Measurements from ENCODE around the gene GAMT. TPM values are rescaled to one million over a fixed set of nuclear protein-coding genes. Genes with fewer than 3 reads are reported as not detected.

Gene GAMT
- total RNA-seq, 1 donor from 2014 or later: 48.1 TPM

DNA sequence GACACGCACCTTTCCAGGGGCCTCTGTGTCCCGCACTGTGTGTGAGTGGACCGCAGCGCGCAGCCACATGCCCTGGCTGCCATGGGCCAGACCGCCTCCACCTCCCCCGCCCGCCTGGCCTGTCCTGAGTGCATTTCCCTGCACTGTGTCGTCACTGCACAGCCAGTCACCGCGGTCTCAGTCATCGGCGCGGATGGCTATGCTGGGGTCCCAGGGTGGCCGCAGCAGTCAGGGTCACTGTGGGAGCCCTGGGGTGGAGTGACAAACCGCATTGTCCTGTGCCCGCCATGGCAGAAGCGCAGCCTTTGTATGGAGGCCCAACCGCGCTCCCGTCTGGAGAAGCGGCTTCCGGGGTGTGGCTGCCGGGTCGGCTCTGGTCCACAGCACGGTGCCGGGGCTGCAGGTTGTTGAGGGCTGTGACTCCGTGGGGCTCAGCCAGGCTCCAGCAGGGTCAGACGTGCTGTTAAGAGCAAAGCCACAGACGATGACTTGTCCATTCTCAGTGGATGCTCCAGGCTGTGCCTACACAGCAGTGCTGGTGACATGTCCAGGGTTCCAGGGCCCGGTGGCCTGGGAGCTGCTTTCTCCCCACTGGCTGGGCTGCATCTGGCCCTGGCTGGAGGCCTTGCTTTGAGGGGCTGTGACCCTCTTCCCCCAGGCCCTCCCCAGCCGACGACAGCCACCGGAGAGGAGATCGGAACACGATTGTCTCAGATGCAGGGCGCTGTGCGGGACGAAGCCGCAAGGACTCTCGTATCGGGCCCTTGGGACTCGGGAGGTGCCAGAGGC, 24.0 kb downstream of the GAMT start:
- intact Hi-C loops (cut with DNase I): no loop called here
- ATAC-seq (no peak), DNase-seq (ENCODE audit: low spot score) (no peak)

DNA sequence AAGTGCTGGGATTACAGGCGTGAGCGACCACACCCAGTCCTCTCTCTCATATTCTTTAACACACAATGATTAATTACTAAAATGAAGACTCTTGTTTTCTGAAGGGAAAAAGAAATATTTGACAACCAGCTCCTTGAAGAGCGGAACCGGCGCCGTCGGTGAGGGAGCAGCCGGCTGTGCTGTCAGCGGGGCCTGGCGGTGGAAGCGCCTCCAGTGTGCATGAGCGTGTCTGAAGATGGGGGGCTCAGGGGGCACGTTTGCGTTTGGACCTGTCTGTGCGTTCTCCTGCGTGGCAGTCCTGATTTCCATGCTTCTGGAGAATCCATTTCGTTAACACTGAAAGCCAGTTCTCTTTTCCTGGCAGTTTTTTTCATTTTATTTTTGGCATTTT, 24.9 kb downstream of the GAMT start:
- no peak for DNase-seq (ENCODE audit: low spot score)
- intact Hi-C loops (cut with DNase I): no loop called here
- ATAC-seq: no peak

DNA sequence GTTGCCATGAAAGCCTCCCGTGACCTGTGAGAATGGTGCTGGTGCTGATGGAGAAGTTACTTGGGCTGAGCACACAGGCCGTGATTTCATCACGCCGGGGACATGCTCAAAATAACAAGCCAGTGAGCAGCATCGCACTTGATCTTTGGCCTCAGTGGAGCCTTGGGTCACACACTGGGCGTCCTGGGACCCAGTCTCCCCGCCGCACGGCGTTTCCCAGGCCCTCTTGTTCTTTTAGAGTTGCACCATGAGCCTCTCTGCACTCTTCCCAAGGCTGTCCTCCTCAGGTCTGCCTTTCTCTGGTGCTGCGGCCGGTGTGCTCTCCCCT, 27.1 kb downstream of the GAMT start:
- DNase-seq (ENCODE audit: low spot score): no peak

DNA sequence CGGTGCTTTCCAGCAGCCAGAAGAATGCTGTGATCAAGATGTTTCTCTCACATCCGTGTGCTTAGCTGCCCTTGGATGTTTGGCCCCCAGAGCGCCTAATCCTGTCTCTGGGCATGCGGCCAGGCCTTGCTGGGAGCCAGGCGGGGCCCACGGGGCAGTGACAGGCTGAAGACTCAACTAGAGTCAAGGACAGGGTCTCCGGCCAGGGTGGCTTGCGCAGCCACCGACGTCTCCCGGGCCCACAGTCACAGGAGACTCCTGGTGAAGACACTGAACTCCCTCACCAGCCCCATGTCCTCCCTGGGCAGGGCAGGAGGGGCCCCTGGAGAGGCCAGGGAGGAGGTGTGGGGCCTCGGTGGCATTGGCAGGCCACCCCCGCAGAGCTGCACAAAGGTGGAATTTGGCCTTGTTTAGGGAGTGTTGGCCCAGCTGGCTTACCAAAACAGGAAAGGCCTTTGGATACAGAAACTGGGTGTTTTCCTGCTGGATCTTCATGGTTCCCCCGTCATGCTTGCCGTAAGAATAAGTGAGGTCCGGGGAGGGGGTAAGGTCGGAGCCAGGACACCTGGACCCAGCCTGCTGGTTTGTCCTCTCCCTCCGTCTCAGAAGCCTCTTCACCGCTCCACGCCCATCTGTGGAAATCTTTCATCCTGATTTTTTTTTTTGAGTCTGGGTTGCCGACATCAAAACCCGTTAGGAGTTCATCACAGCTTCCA, 27.6 kb downstream of the GAMT start:
- ATAC-seq (peak; percentile 20), DNase-seq (ENCODE audit: low spot score) (no peak)
- intact Hi-C loops (cut with DNase I): no loop called here

More for the DNA sequence above, 27.1 kb downstream of the GAMT start:
- intact Hi-C loops (cut with DNase I): no loop called here
- ATAC-seq: no peak

DNA sequence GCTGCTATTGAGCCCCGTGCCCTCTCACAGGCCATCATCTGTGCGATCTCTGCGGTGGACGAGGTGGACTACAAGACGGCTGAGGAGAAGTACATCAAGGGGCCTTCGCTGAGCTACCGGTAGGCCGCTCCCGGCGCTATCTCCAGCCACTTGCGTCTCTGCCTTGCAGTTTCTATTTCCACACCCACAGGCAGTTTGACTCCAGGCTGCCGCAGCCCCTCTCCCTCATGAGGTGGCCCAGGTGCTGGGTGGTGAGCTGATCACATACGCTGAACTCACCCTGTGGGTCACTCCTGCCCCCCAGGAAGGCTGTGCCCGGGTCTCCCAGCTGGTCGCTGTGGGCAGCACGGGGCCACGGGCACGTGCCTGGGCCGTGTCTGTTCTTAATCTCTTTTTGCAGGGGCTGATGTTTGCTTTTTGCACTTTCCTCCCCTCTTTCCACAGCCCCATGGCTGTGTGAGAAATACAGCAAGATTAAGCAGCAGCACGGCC, 28.3 kb downstream of the GAMT start:
- no peak for ATAC-seq
- DNase-seq (ENCODE audit: low spot score): no peak

DNA sequence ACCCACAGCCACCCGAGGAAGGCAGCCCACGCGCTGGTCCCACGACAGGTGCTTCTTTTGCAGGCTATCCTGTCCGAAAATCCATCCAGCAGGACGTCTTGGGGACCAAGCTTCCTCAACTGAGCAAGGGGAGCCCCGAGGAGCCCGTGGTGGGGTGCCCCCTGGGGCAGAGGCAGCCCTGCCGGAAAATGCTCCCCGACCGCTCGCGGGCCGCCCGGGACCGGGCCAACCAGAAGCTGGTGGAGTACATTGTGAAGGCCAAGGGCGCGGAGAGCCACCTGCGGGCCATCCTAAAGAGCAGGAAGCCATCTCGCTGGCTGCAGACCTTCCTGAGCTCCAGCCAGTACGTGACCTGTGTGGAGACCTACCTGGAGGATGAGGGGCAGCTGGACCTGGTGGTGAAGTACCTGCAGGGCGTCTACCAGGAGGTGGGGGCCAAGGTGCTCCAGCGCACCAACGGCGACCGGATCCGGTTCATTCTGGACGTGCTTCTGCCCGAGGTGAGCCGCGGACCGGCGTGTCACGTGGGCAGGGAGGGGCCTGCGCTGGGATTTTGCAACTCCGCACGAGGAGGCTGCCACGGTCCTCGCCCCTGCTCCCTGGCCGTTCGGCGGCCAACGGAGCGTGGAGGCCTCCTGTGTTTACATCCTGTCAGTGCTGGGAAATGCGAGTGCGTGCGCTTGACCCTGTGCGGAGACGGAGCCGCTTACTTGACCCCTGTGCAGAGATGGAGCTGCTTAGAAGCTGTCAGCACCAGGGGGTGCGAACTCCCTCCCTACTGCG, 30.6 kb downstream of the GAMT start:
- intact Hi-C loops (cut with DNase I): no loop called here
- ATAC-seq: no peak
- no peak for DNase-seq (ENCODE audit: low spot score)

More for the DNA sequence above, 28.3 kb downstream of the GAMT start:
- intact Hi-C loops (cut with DNase I): no loop called here

DNA sequence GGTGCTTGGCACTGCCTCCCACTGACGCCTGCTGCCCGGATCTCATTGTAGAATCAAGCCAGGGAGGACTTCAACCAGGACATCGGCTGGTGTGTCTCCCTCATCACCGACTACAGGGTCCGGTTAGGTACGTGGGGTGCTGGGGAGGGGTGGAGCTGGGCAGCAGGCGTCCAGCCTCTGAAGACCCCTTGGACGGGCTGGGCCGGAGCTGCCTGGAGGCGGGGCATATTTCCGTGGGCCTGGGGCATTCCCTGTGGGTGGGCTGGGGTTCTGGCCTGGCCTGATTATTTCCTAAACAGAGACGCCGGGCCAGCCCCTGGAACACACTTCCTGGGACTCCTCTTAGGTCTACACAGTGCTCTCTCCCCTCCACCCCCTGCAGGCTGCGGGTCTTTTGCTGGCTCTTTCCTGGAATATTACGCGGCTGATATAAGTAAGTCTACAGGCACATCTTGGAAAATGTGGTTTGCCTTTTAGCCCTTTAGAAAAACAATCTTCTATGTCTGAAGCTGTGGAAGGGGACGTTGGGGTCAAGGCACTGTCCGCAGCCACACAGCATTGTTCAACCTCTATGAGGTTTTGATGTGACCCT, 32.0 kb downstream of the GAMT start:
- intact Hi-C loops (cut with DNase I): no loop called here
- ATAC-seq: no peak
- DNase-seq (ENCODE audit: low spot score): no peak

DNA sequence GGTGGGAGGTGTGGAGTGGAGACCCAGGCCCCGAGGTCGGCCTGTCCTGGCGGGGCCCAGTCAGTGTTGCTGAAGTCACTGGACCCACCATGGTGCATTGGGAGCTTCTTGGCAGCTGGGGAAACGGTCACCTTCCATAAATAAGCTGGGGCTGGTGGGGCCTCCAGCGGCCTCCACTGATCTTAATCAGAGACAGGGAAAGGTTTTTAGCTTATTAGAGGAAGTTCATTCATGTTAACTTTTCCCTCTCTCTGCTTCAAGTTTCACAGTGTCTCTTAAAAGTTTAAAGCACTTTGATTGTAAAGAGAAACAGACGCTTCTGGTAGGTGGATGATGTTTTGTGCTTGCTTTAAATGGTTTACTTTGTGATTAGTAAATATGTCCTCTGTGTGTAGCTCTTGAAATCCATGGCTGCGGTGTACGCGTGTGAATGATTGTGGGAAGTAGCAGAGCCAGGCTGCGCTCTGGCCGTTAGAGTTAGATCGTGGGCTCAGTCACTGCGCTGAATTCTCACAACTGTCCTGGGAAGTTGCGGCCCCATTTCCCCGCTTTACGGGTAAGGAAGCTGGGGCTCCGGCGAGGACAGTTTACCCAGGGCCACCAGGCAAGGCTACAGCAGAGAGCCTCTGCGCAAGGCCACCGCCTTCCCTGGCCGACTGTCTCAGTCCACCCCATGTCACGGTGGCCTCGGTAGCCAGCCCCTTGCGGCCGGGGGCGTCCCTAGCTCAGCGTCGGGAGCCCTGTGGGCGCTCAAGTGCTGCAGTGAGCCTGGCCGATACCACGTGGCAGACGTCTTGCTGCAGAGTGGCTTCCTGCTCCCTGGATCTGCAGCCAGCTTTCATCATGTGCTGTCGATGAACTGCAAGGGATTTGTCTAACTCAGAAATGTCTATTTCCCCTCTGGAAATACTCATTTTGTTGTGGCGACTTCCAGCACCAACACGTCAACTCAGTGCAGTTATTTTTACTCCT, 34.2 kb downstream of the GAMT start:
- DNase-seq (ENCODE audit: low spot score) (no peak), ATAC-seq (no peak)
- intact Hi-C loops (cut with DNase I): no loop called here

DNA sequence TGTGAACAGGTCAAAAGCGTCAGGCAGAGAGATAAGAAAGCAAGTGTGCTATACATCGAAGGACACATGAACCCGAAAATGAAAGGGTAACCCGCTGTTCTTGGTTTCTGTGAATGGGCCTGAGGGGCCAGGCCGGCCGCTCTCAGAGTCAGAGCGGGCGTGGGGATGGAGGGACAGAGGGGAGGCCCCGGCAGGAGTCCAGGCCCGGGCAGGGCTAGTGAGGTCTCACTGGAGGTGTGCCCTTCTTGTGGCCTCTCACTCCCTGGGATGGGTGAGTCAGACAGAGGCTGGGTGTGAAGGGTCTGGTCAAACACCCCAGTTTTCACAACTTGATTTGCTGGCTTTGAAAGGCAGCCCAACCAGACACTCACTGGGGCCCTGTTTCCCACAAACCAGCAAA, 35.0 kb downstream of the GAMT start:
- intact Hi-C loops (cut with DNase I): no loop called here
- DNase-seq (ENCODE audit: low spot score) (no peak), ATAC-seq (no peak)

DNA sequence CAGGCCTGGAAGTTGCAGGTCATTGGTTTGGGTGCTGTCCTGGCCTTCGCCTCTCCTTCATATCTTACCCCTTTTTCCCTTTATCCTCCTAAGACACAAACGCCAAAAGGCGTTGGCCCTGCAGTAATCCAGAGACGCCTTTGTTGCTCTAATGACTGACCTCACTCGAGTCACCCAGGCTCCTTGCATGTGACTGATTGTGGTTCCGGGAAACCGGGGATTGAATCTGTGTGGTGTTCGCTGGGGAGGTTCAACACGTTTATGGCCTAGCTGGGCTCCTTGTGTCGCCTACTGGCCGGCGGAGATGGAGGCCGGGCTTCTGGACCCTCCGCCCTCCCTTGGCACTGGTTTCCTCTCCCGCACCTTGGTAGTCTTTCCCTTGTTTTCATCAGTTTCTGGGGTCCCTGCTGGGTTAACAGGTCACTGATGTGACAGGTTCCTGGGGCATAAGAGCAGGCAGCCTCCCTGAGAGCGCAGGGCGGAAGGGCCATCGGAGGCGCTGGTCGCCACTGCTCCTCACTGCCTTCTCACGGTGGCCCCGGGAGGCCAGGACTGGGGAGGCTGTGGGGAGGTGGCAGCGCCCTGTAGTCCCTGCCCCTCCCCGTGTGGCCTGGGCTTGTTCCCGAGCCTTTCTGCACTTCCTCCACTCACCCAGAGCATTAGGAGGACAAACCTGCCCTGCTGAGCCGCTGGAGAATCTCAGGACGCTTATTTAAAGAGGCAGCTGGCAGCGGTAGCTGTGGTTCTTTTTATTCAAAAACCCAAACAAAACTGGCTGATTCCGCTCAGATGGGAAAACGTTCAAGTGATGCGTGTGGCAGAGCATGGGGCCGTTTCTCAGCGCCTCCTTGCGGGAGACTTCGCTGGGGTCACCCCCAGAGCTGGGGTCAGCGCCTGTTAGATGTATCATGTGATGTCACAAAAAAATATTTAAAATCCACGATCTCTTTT, 35.7 kb downstream of the GAMT start:
- intact Hi-C loops (cut with DNase I): no loop called here
- no peak for DNase-seq (ENCODE audit: low spot score)
- ATAC-seq: no peak

DNA sequence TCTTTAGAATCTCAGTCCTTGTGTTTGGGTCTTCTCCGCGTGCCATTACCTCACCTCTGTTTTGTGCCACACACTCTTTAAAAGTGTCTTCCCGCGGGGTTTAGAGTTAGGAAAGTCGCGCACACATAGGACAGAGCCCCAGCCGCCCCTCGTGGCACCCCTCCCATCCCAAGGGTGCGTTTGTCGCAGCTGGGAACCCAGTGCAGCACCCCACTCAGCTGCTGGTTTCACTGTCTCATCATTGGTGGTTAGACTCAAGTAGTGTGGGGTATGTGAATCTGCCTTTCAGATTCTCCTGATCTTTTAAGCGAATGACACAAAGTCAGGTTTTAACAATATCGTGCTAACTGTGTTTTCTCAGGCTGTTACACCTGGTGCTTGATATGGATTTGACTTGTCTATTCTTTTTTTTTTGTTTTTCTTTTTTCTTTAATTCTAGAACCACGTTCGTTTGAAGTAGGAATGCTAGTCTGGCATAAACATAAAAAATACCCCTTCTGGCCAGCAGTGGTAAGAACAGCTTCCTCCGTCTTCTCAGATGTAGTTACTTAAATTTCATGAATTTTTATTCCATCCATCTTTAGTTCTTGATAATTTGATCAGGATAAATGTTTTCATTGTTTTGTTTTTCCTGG, 37.2 kb downstream of the GAMT start:
- intact Hi-C loops (cut with DNase I): no loop called here
- no peak for DNase-seq (ENCODE audit: low spot score)

DNA sequence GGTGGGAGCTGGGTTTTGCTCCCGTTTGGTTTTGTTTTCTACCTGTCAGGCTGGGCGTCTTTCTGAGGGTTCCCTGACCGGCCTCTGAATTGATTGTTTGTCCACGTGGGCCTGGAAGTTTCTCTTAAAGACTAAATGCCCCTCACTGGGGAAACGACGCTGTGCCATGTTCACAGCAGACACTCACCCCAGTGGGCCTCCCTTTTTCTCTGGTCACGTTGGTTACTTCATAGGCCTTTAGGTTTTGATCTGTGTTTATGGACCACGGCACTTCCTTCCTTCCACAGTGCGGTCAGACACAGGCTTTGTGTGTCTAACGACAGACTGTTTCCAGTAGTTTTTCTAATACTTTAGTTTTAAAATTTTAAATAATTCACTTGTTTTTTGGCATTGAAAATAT, 37.7 kb downstream of the GAMT start:
- ATAC-seq (no peak), DNase-seq (ENCODE audit: low spot score) (no peak)
- intact Hi-C loops (cut with DNase I): no loop called here

More for the DNA sequence above, 37.2 kb downstream of the GAMT start:
- no peak for ATAC-seq

DNA sequence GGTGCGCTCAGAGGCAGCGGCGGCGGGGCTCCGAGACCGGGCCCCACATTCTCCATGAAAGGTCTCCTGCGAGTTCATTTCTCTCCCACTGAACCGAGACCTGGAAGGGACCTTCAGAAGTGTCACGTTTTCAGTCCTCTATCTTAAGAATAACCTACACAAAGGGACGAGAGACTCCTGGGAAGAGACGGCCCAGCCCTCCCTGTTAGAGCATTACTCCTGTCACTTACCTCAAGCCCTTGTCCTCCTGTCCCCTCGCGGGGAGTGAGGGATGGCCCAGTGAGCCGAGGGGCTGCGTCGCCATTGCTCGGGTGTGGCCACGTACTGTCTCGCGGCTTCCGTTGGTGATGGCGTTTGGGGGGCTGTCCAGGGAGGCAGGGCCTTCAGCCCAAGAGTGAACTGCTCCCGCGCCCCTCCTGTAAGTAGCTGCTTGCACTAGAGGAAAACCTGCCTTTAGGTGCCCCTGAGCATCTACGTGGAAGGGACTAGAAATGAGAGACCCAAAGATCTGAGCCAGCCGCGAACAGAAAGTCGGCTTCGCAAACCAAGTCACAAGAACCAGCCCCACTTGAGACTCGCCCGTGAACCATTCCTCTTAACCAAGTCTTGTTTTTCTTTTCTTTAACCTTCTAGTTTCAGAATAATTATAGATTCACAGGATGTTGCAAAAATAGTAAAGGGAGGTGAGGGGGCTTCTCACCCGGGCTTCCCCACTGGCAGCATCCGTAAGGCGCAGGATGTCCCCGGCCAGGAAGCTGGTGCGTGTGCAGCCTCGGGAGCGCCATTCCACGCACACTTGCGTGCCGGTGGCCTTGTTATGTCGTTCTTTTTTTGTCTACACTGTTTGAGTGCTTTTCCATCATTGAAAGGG, 38.7 kb downstream of the GAMT start:
- intact Hi-C loops (cut with DNase I): no loop called here
- DNase-seq (ENCODE audit: low spot score) (no peak), ATAC-seq (no peak)

DNA sequence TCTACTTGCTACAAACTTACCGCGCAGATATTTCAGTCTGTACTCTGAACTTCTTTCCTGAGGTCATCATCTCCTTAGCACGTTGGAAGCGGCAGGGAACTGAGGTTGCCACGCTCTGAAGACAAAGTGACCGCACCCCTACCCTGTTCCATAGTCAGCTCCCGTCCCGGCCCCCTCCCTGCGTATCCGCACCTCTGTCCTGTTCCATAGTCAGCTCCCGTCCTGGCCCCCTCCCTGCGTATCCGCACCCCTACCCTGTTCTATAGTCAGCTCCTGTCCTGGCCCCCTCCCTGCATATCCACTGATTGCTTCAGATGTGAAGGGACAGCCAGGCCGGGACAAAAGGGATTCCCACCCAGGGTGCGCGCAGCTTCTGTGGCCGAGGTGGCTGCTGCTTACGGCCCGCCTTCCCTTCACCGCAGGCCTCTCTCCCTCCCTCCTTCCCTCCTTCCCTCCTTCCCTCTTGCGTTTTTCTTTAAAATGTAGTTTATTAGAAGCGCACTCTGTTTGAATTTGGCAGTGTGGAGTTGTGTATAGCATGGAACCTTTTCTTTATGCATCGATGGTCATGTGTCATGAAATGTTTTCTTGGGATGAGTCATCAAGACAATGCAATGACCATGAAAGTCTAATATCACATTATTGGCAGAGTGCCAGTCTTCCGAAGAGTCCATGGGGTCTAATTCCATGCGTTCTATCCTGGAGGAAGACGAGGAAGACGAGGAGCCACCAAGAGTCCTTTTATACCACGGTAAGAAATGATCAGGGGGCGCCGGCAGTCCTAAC, 39.5 kb downstream of the GAMT start:
- no peak for DNase-seq (ENCODE audit: low spot score)
- intact Hi-C loops (cut with DNase I): no loop called here
- peak; percentile 25 for ATAC-seq

DNA sequence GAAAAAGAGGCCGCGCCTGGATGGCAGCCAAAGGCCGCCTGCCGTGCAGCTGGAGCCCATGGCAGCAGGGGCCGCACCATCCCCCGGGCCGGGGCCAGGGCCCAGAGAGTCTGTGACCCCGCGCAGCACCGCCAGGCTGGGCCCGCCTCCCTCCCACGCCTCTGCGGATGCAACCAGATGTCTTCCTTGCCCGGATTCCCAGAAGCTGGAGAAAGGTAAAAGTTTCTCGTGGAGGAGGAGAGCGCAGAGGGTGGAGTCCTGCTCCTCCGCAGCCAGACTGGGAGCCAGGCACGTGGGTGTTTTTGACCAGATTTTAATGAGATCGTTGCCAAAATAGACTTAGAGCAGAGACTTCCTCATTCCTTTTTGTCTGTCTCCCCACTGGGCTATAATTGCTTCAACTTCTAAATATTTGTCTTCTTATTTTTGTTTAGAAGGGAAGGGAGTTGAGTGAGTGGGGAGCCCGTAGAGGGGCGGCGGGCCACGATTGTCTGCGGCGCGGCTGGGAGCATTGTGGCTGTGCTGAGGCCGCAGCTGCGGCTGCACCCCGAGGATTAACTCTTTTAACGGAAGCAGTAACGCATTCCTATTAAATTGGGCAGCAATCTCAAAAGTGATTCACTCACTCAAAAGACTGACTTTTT, 40.4 kb downstream of the GAMT start:
- intact Hi-C loops (cut with DNase I): no loop called here
- ATAC-seq: peak; percentile 83
- peak; percentile 84 for DNase-seq (ENCODE audit: low spot score)
